Endothelial cell of umbilical vein (primary cell): ENCODE data around the gene BMAL2. TPM values are rescaled to one million over a fixed set of nuclear protein-coding genes. Genes with fewer than 3 reads are reported as not detected.

Source experiments
- BruUV-seq: library from RNA; stranded (reverse); fragments of 400-500 nt; replicated peaks from 2 replicates; lab custom pipeline; 2021; lab: Mats Ljungman, UMichigan
- CTCF ChIA-PET: fragments of 300-600, 350-600 bp; sonication (Branson Sonifier 250); formaldehyde crosslinking; loops from one replicate; lab custom pipeline; 2021; ENCODE audit warnings: antibody characterized with exemption, inconsistent platforms; lab: Charles Lee
- POLR2A ChIA-PET: fragments of 300-600, 350-600 bp; sonication (Branson Sonifier 250); formaldehyde crosslinking; loops from one replicate; lab custom pipeline; 2021; ENCODE audit warnings: antibody characterized with exemption, inconsistent platforms; lab: Charles Lee
- DNase-seq: peaks from one replicate; pipeline ENCODE4 v3.0.0-alpha.2; 2011; ENCODE audit warnings: low read depth, low spot score
- FAIRE-seq: peaks from 2 replicates; lab custom pipeline; 2011; peaks lifted over from hg19 to GRCh38; lab: Jason Lieb, UNC
- H2AFZ ChIP-seq: 2 replicates; pipeline ENCODE4 v1.6.0; 2012; ENCODE audit warnings: low read depth, low read length, control low read depth, inconsistent platforms
- H3K27ac ChIP-seq: 2 replicates; pipeline ENCODE4 v1.5.1; 2011; ENCODE audit warnings: low read depth, mild to moderate bottlenecking, control low read depth, low read length, moderate library complexity; ENCODE audit not compliant: insufficient read depth
- H3K27me3 ChIP-seq, 2 experiments: 2 replicates each; pipeline versions ENCODE4 v1.6.0 to v1.6.1; 2011; ENCODE audit warnings: low read length in 2 of 2, mixed read lengths in 1 of 2; ENCODE audit not compliant: control insufficient read depth in 2 of 2, insufficient read depth in 2 of 2
- H3K36me3 ChIP-seq, 2 experiments: 2 replicates in 1 of 2; 3 replicates in 1 of 2; pipeline ENCODE4 v1.5.1; 2011; ENCODE audit warnings: low read length in 2 of 2, mild to moderate bottlenecking in 1 of 2, moderate library complexity in 1 of 2; ENCODE audit not compliant: control insufficient read depth in 2 of 2, insufficient read depth in 2 of 2; ENCODE audit errors: extremely low read depth in 1 of 2
- H3K4me1 ChIP-seq: 3 replicates; pipeline ENCODE4 v1.5.1; 2011; ENCODE audit warnings: mild to moderate bottlenecking, low read length; ENCODE audit not compliant: control insufficient read depth, insufficient read depth; ENCODE audit errors: extremely low read depth
- H3K4me2 ChIP-seq: 2 replicates; pipeline ENCODE4 v1.6.1; 2011; ENCODE audit warnings: low read length, control low read depth, mixed read lengths; ENCODE audit not compliant: insufficient read depth
- H3K4me3 ChIP-seq, 3 experiments: fragments of 200-600 bp in 1 of 3; sonication (generic), shearing (Covaris generic) in 1 of 3; replicated peaks in 1 of 3; 2 replicates each; pipeline ENCODE4 v1.5.1; 2011 to 2016; ENCODE audit warnings: control low read depth in 3 of 3, low read length in 3 of 3, mild to moderate bottlenecking in 2 of 3, inconsistent platforms in 1 of 3, low read depth in 1 of 3, moderate library complexity in 1 of 3; ENCODE audit not compliant: insufficient read depth in 1 of 3
- H3K79me2 ChIP-seq: 2 replicates; pipeline ENCODE4 v1.6.0; 2012; ENCODE audit warnings: low read length, inconsistent platforms; ENCODE audit not compliant: control insufficient read depth, insufficient read depth
- H3K9ac ChIP-seq: replicated peaks from 2 replicates; pipeline ENCODE3; 2011; ENCODE audit warnings: low read length, control low read depth; ENCODE audit not compliant: insufficient read depth; ENCODE audit errors: extremely low read depth
- H3K9me1 ChIP-seq: replicated peaks from 3 replicates; pipeline ENCODE4 v1.6.0; 2011; ENCODE audit warnings: mild to moderate bottlenecking, low read length; ENCODE audit not compliant: control insufficient read depth, insufficient read depth; ENCODE audit errors: extremely low read depth
- H3K9me3 ChIP-seq: replicated peaks from 2 replicates; pipeline ENCODE4 v1.5.1; 2012; ENCODE audit warnings: low read length, inconsistent platforms; ENCODE audit not compliant: control insufficient read depth, insufficient read depth
- H4K20me1 ChIP-seq: replicated peaks from 2 replicates; pipeline ENCODE3; 2011; ENCODE audit warnings: mild to moderate bottlenecking, low read length; ENCODE audit not compliant: control insufficient read depth, insufficient read depth; ENCODE audit errors: extremely low read depth
- EZH2 ChIP-seq: IDR thresholded peaks from 2 replicates; pipeline ENCODE4 v1.6.1; 2012; ENCODE audit warnings: borderline replicate concordance, low read depth, mild to moderate bottlenecking, moderate library complexity, low read length, inconsistent platforms; ENCODE audit not compliant: severe bottlenecking
- FOS ChIP-seq: IDR thresholded peaks from 2 replicates; pipeline ENCODE4 v1.6.1; 2011; ENCODE audit warnings: mild to moderate bottlenecking, low read length, moderate library complexity, borderline replicate concordance; ENCODE audit not compliant: insufficient read depth
- GATA2 ChIP-seq: IDR thresholded peaks from 2 replicates; pipeline ENCODE4 v1.7.0; 2011; ENCODE audit warnings: low read depth, mild to moderate bottlenecking, moderate library complexity, mixed read lengths, low read length; ENCODE audit not compliant: insufficient read length, insufficient read depth
- JUN ChIP-seq: IDR thresholded peaks from 2 replicates; pipeline ENCODE4 v1.6.1; 2011; ENCODE audit warnings: borderline replicate concordance, low read depth; ENCODE audit not compliant: insufficient read length, insufficient read depth
- MYC ChIP-seq: IDR thresholded peaks from one replicate; pipeline ENCODE4 v1.6.1; 2011; ENCODE audit warnings: mild to moderate bottlenecking, low read depth, low read length
- POLR2AphosphoS5 ChIP-seq: IDR thresholded peaks from 2 replicates; pipeline ENCODE4 v1.6.1; 2012; ENCODE audit warnings: low read depth, mild to moderate bottlenecking, control low read depth, low read length, moderate library complexity; ENCODE audit not compliant: insufficient read depth
- dilution Hi-C: fragments of 300-500 bp; cut with MboI; formaldehyde crosslinking; loops from one replicate; pipeline ENCODE4 v1.15.0; 2019; ENCODE audit warnings: low sequenced_read_pairs; ENCODE audit not compliant: extremely low pct_ligation_motif_present
- intact Hi-C: fragments of 100-400 bp; cut with micrococcal nuclease; formaldehyde crosslinking; loops from one replicate; pipeline ENCODE4 v1.10.0; 2022
- polyA plus RNA-seq, 4 experiments: library from polyadenylated mRNA; depleted of rRNA in 3 of 4; stranded (reverse) in 3 of 4; unstranded in 1 of 4; fragments of >200 nt; gene quantifications; 2 replicates each; pipeline versions ENCODE4 v1.2.1 to v1.2.3, GENCODE V29; 2011 to 2012; ENCODE audit warnings: missing spikeins in 1 of 4
- total RNA-seq: library from RNA; stranded (reverse); gene quantifications from 2 replicates; pipeline ENCODE4 v1.2.3, GENCODE V29; 2021
- TF ChIP-seq, protein P1 (sequence below), 2 donors: IDR thresholded peaks; 1 replicate in 1 of 2; 2 replicates in 1 of 2; pipeline ENCODE4 v1.5.1; 2011; ENCODE audit warnings: low read length in 2 of 2, mild to moderate bottlenecking in 2 of 2, moderate library complexity in 2 of 2, control low read depth in 1 of 2, inconsistent platforms in 1 of 2, low read depth in 1 of 2; ENCODE audit not compliant: insufficient read depth in 1 of 2; ENCODE audit errors: extremely low read depth in 1 of 2
- TF ChIP-seq, protein P2 (sequence below): IDR thresholded peaks from 2 replicates; pipeline ENCODE4 v1.6.1; 2011; ENCODE audit not compliant: insufficient read depth, insufficient read length

BMAL2 gene
- total and polyA plus RNA-seq, 2 donors (not counting 3 experiments of a cell fraction or from before 2014, with no cell fraction given), result 5.9 to 33.3 TPM

DNA sequence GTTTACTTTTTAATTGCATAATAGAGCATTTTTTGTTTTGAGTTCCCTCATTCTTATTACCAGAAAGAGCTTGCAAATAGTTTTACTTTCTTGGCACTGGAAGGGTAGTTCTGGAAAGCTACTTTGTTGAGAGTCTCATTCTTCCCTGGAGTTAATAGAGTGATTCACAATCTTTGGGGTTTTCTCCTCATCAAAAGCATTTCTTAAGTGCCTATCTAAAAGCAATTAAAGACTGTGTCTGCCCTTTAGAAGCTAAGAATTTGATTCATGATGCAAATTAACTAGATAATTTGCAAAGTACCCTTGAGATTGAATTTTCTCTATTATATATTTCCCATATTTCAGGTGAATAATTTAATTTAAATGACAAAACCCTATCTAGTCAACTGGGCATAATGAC lies 8.1 kb upstream of the BMAL2 start:
- Histone ChIP-seq H3K9ac (no peak overlapping the region), H3K27me3 (no peaks in the 10 kb centered on the region), H3K4me2 (no peak overlapping the region), H3K9me3 (no peaks in the 10 kb centered on the region), H3K27ac (no peak overlapping the region), H3K79me2 (no peaks in the 10 kb centered on the region), H3K9me1 (no peaks in the 10 kb centered on the region), H3K4me3 (no peak overlapping the region), H2AFZ (no peak overlapping the region), H3K4me1 (no peaks in the 10 kb centered on the region), H3K36me3 (peaks cover 10 to 18% of the 10 kb centered on the region in 2 experiments), H4K20me1 (no peaks in the 10 kb centered on the region)
- DNase-seq (no peak), FAIRE-seq (no peak)
- no peak for TF ChIP-seq GATA2
- TF ChIP-seq FOS, result no peak
- TF ChIP-seq EZH2, result no peak
- no peak for TF ChIP-seq POLR2AphosphoS5
- TF ChIP-seq, protein P1, sequence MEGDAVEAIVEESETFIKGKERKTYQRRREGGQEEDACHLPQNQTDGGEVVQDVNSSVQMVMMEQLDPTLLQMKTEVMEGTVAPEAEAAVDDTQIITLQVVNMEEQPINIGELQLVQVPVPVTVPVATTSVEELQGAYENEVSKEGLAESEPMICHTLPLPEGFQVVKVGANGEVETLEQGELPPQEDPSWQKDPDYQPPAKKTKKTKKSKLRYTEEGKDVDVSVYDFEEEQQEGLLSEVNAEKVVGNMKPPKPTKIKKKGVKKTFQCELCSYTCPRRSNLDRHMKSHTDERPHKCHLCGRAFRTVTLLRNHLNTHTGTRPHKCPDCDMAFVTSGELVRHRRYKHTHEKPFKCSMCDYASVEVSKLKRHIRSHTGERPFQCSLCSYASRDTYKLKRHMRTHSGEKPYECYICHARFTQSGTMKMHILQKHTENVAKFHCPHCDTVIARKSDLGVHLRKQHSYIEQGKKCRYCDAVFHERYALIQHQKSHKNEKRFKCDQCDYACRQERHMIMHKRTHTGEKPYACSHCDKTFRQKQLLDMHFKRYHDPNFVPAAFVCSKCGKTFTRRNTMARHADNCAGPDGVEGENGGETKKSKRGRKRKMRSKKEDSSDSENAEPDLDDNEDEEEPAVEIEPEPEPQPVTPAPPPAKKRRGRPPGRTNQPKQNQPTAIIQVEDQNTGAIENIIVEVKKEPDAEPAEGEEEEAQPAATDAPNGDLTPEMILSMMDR (IDR thresholded peaks at IDR 0.05; ENCODE audit: extremely low read depth in 1 of 2, insufficient read depth in 1 of 2, low read depth in 1 of 2, low read length in 2 of 2), result no peak
- TF ChIP-seq, protein P2, sequence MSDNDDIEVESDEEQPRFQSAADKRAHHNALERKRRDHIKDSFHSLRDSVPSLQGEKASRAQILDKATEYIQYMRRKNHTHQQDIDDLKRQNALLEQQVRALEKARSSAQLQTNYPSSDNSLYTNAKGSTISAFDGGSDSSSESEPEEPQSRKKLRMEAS, result no peak
- no peak for TF ChIP-seq MYC
- TF ChIP-seq JUN, result no peak
- dilution Hi-C loops (no loop called here), intact Hi-C loops (no loop called here)
- POLR2A ChIA-PET, result no interaction called here
- CTCF ChIA-PET, result interaction anchor here (0.6 to 2.4 kb wide), 5 partner anchors 18 to 309 kb away, joined by 3 to 11 read pairs (median 5); no protein-coding TSS in a partner anchor
- no TSS peak for BruUV-seq
